HL-60 (cell line): ENCODE data around the gene FAM177A1.

Source experiments
- SPI1 ChIP-seq: IDR thresholded peaks from 2 replicates; pipeline ENCODE4 v1.6.1; 2012; ENCODE audit warnings: low read depth, mild to moderate bottlenecking, borderline replicate concordance
- TF ChIP-seq, protein P1 (sequence below): IDR thresholded peaks from one replicate; pipeline ENCODE4 v1.5.1; 2011; ENCODE audit warnings: low read length, control low read depth, inconsistent platforms; ENCODE audit not compliant: insufficient read depth
- TF ChIP-seq, protein P2 (sequence below): IDR thresholded peaks from 2 replicates; pipeline ENCODE4 v1.6.1; 2012; ENCODE audit warnings: low read depth; ENCODE audit not compliant: insufficient replicate concordance

DNA sequence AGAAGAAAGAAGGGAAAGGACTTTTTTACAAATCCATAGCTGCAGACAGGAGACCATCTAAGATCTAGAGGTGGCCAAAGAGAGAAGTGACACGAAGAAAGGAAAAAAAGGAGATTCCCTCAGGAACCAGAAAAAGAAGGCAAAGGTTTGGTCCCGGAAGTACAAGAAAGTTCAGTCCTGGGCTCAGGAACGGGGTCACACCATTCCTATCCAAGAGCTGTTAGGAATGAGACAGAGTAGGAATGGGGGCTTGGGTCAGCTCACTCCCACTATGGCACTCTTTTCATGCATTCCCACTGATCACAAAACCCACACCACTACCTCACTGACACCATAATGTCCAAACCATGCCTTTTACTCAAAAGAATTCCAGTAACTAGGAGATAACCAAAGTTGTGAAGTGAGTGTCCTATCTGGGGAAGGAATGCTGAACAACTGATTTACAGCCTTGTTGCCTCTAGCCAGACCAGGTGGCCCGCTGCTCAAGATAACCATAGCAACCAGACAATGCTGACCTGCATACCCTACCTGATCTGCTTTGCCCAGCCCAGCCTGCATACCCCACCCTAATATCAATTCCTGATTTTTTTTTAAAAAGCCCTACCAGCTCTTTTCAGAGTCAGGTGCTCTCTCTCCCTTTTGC lies 67.4 kb downstream of the FAM177A1 start:
- TF ChIP-seq, protein P1, sequence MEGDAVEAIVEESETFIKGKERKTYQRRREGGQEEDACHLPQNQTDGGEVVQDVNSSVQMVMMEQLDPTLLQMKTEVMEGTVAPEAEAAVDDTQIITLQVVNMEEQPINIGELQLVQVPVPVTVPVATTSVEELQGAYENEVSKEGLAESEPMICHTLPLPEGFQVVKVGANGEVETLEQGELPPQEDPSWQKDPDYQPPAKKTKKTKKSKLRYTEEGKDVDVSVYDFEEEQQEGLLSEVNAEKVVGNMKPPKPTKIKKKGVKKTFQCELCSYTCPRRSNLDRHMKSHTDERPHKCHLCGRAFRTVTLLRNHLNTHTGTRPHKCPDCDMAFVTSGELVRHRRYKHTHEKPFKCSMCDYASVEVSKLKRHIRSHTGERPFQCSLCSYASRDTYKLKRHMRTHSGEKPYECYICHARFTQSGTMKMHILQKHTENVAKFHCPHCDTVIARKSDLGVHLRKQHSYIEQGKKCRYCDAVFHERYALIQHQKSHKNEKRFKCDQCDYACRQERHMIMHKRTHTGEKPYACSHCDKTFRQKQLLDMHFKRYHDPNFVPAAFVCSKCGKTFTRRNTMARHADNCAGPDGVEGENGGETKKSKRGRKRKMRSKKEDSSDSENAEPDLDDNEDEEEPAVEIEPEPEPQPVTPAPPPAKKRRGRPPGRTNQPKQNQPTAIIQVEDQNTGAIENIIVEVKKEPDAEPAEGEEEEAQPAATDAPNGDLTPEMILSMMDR: no peak
- TF ChIP-seq, protein P2, sequence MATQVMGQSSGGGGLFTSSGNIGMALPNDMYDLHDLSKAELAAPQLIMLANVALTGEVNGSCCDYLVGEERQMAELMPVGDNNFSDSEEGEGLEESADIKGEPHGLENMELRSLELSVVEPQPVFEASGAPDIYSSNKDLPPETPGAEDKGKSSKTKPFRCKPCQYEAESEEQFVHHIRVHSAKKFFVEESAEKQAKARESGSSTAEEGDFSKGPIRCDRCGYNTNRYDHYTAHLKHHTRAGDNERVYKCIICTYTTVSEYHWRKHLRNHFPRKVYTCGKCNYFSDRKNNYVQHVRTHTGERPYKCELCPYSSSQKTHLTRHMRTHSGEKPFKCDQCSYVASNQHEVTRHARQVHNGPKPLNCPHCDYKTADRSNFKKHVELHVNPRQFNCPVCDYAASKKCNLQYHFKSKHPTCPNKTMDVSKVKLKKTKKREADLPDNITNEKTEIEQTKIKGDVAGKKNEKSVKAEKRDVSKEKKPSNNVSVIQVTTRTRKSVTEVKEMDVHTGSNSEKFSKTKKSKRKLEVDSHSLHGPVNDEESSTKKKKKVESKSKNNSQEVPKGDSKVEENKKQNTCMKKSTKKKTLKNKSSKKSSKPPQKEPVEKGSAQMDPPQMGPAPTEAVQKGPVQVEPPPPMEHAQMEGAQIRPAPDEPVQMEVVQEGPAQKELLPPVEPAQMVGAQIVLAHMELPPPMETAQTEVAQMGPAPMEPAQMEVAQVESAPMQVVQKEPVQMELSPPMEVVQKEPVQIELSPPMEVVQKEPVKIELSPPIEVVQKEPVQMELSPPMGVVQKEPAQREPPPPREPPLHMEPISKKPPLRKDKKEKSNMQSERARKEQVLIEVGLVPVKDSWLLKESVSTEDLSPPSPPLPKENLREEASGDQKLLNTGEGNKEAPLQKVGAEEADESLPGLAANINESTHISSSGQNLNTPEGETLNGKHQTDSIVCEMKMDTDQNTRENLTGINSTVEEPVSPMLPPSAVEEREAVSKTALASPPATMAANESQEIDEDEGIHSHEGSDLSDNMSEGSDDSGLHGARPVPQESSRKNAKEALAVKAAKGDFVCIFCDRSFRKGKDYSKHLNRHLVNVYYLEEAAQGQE: no peak
- TF ChIP-seq SPI1: no peak
